GM20000 (cell line): Measurements from ENCODE around the gene HORMAD2.
"Not testable (repeated sequence)": the region's sequence is repeated elsewhere in the genome, so short reads cannot be mapped to it uniquely, and the experiment has no call there.

Source experiments
- DNase-seq: peaks from one replicate; pipeline ENCODE4 v3.0.0; 2012; ENCODE audit warnings: low spot score
- TF ChIP-seq, protein P1 (sequence below): IDR thresholded peaks from 2 replicates; pipeline ENCODE4 v1.5.1; 2012; ENCODE audit warnings: mild to moderate bottlenecking, control low read depth; ENCODE audit errors: extremely low read depth, missing control alignments

Gene HORMAD2

GRCh38 chr22:30087611-30088010 lies 7.3 kb downstream of the HORMAD2 start:
- no peak for DNase-seq
- TF ChIP-seq, protein P1, sequence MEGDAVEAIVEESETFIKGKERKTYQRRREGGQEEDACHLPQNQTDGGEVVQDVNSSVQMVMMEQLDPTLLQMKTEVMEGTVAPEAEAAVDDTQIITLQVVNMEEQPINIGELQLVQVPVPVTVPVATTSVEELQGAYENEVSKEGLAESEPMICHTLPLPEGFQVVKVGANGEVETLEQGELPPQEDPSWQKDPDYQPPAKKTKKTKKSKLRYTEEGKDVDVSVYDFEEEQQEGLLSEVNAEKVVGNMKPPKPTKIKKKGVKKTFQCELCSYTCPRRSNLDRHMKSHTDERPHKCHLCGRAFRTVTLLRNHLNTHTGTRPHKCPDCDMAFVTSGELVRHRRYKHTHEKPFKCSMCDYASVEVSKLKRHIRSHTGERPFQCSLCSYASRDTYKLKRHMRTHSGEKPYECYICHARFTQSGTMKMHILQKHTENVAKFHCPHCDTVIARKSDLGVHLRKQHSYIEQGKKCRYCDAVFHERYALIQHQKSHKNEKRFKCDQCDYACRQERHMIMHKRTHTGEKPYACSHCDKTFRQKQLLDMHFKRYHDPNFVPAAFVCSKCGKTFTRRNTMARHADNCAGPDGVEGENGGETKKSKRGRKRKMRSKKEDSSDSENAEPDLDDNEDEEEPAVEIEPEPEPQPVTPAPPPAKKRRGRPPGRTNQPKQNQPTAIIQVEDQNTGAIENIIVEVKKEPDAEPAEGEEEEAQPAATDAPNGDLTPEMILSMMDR, result no peak

DNA sequence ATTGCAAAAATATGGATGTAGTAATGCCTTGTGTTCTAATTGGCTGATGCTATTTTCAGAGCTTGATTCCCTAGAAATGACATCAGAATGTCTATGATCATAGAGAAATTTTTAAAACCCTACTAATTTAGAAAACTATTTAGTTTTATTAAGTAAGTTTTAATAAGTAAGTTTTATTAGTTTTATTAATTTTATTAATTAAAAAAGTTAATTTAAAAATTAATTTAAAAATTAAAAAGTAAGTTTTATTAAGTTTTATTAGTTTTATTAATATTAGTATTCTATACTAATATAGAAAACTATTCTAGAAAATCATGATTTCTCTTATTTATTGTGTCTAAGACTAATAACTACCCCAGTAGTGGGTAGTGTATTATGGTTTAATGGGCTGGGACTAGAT lies 8.2 kb downstream of the HORMAD2 start:
- TF ChIP-seq, protein P1, result no peak
- DNase-seq, result no peak

GRCh38 chr22:30089655-30089974 lies 9.4 kb downstream of the HORMAD2 start:
- no peak for DNase-seq
- TF ChIP-seq, protein P1, result no peak

DNA sequence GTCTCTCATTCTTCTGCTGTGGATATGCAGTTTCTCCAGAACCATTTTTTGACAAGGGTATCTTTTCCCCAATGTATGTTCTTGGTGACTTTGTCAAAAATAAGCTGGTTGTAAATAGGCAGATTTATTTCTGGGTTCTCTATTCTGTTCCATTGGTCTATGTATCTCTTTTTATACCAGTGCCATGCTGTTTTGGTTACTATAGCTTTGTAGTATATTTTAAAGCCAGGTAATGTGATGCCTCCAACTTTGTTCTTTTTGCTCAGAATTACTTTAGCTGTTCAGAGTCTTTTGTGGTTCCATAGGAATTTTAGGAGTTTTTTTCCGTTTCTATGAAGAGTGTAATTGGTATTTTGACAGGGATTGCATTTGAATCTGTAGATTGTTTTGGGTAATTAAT lies 12.4 kb downstream of the HORMAD2 start:
- TF ChIP-seq, protein P1, result no peak
- DNase-seq, result no peak

DNA sequence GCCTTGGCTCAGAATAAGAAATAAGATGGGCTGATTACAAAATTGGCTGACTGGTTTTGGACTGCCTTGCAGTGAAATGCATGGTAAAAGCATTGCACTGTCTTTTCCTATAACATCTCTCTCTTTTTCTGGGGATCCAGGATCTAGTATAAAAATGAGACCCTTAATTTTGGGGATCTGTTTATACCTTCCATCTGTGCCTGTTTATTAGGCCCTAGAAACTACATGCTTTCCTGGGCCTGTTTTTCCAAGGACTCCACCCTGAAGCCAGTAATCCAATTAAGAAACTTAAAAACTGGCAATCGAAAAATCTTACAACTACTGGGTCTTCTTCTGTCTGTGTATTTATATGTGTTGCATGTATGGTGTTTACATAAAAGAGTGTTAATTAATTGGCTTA lies 14.5 kb downstream of the HORMAD2 start:
- TF ChIP-seq, protein P1, result no peak
- no peak for DNase-seq

DNA sequence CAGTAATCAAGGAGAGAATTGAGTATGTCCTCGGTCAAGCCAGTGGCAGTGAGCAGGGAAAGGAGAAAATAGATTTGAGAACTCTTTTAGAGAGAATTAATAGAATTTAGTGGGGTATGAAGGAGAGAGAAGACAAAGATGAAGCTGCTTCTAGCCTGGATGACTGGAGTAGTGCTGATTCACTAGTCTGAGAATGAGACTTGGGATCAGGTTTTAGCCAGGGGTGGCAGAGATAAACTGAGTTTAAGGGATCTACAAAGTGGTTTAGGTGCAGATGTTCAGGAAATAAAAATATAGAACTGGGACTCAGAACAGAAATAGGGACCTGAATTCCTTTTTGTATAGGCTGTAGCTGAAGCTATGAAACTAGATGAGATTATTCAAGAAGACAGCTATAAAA lies 17.6 kb downstream of the HORMAD2 start:
- no peak for DNase-seq
- TF ChIP-seq, protein P1, result no peak

GRCh38 chr22:30100770-30101169 lies 20.5 kb downstream of the HORMAD2 start:
- not testable (repeated sequence) for DNase-seq

DNA sequence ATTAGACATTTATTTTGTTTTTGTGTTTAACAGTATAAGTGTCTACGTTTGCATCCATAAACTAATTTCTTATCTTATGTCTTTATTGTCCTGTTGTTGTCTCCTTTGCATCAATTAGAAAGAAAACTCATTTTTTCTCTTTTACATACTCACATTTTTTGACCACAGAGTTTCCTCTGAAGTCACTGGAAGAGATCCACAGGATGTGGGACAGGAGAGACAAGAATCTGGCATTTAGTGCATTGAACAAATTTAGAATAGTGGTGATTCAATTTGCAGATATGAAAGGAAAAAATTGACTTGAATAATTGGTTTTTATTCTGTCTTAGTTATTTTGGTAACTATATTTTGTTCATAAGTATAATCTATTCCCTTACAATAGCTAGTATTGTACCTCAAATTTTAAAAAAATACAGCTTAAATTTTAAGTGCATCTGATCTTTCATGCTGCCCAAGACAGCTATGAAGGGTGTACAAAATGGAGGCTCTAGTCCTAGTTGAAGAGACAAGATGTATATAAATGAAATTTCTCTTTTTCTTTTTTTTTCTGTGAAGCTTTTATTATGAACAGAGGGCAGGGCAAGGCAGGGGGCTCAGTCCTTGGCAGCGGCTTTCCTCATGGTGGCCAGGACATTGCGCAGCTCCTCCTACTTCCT lies 24.4 kb downstream of the HORMAD2 start:
- TF ChIP-seq, protein P1, result no peak
- DNase-seq, result no peak
